Stimulated activated CD4-positive, alpha-beta T cell treated with anti-CD3 and anti-CD28 coated beads, Interleukin-1b, Interleukin-23, amount 100 ng/mL, for 24 hours (primary cell): ENCODE results near the gene RHOC.
"Not testable (repeated sequence)": the region's sequence is repeated elsewhere in the genome, so short reads cannot be mapped to it uniquely, and the experiment has no call there.

ENCODE experiments used
- DNase-seq, 4 experiments: peaks; one replicate each; pipeline ENCODE4 v3.0.0-alpha.2; 2020; ENCODE audit warnings: low read depth in 4 of 4, low spot score in 1 of 4

Gene RHOC

GRCh38 chr1:112706505-112707220, at the start of gene RHOC:
TSS of gene RHOC (minus strand) at chr1:112707127. CDS start at chr1:112703799, 3,328 bp downstream.
- no peak for DNase-seq

- DNase-seq, result no peak
Measured at GRCh38 chr1:112754116-112754628, 47.2 kb upstream of the RHOC start.

GRCh38 chr1:112748396-112748795, 41.5 kb upstream of the RHOC start:
- no peak for DNase-seq

GRCh38 chr1:112744009-112744578, 37.2 kb upstream of the RHOC start:
- no peak for DNase-seq

GRCh38 chr1:112743174-112744008, 36.5 kb upstream of the RHOC start:
- no peak for DNase-seq

GRCh38 chr1:112737573-112737972, 30.6 kb upstream of the RHOC start:
- DNase-seq, result no peak

- no peak for DNase-seq
Measured at GRCh38 chr1:112735752-112736151, 28.8 kb upstream of the RHOC start.

- DNase-seq, result no peak
Measured at GRCh38 chr1:112731451-112731850, 24.5 kb upstream of the RHOC start.

GRCh38 chr1:112729909-112730308, 23.0 kb upstream of the RHOC start:
- no peak for DNase-seq

GRCh38 chr1:112729011-112729410, 22.1 kb upstream of the RHOC start:
- not testable (repeated sequence) for DNase-seq

- not testable (repeated sequence) for DNase-seq
Measured at GRCh38 chr1:112728306-112728971, 21.5 kb upstream of the RHOC start.

GRCh38 chr1:112727716-112728115, 20.8 kb upstream of the RHOC start:
- no peak for DNase-seq

GRCh38 chr1:112724240-112724639, 17.3 kb upstream of the RHOC start:
- not testable (repeated sequence) for DNase-seq

GRCh38 chr1:112723511-112723839, 16.5 kb upstream of the RHOC start:
- DNase-seq, result no peak

- no peak for DNase-seq
Measured at GRCh38 chr1:112722601-112723510, 15.9 kb upstream of the RHOC start.

GRCh38 chr1:112721966-112722524, 15.1 kb upstream of the RHOC start:
- no peak for DNase-seq

- DNase-seq, result not testable (repeated sequence)
Measured at GRCh38 chr1:112721294-112721693, 14.4 kb upstream of the RHOC start.

GRCh38 chr1:112720800-112721199, 13.9 kb upstream of the RHOC start:
- DNase-seq, result no peak

GRCh38 chr1:112719706-112720105, 12.8 kb upstream of the RHOC start:
- DNase-seq, result no peak
